SK-N-MC (cell line): ENCODE results near the gene PLXNC1.

Experiments used
- EZH2 ChIP-seq: fragments of 200-600 bp; sonication (generic); IDR thresholded peaks from one replicate; pipeline ENCODE4 v1.6.1; 2017; ENCODE audit warnings: antibody characterized with exemption
- FOXP2 ChIP-seq: optimal IDR thresholded peaks from 2 replicates; pipeline ENCODE3; 2011; ENCODE audit warnings: mild to moderate bottlenecking, moderate library complexity; ENCODE audit not compliant: insufficient read depth; ENCODE audit errors: extremely low read length, control extremely low read depth
- POLR2AphosphoS5 ChIP-seq: IDR thresholded peaks from 2 replicates; pipeline ENCODE4 v1.6.1; 2012; ENCODE audit warnings: mild to moderate bottlenecking, low read depth, low read length, borderline replicate concordance

- TF ChIP-seq POLR2AphosphoS5, result no peak
- no peak for TF ChIP-seq FOXP2
- TF ChIP-seq EZH2, result no peak
Observed at GRCh38 chr12:94309373-94309772, 161.0 kb downstream of the PLXNC1 start.
